Fibroblast of skin of left biceps (primary cell): ENCODE measurements around the gene SPOCK1.

Source experiments
- DNase-seq, 2 experiments: peaks; one replicate each; pipeline ENCODE4 v3.0.0-alpha.2; 2013; ENCODE audit warnings: low read depth in 2 of 2

SPOCK1 gene

GRCh38 chr5:137072361-137073115 lies 426.6 kb downstream of the SPOCK1 start:
- DNase-seq: no peak

- no peak for DNase-seq
These were observed 427.2 kb downstream of the SPOCK1 start for GRCh38 chr5:137071931-137072330.

GRCh38 chr5:137071526-137071925 lies 427.6 kb downstream of the SPOCK1 start:
- DNase-seq: no peak

- DNase-seq: no peak
These were observed 428.6 kb downstream of the SPOCK1 start for GRCh38 chr5:137070521-137070920.

- no peak for DNase-seq
These were observed 429.8 kb downstream of the SPOCK1 start for GRCh38 chr5:137069358-137069757.

GRCh38 chr5:137061382-137061781 lies 437.7 kb downstream of the SPOCK1 start:
- no peak for DNase-seq

- no peak for DNase-seq
These were observed 441.0 kb downstream of the SPOCK1 start for GRCh38 chr5:137058089-137058488.

GRCh38 chr5:137056676-137057075 lies 442.4 kb downstream of the SPOCK1 start:
- DNase-seq: no peak

GRCh38 chr5:137055271-137055872 lies 443.8 kb downstream of the SPOCK1 start:
- DNase-seq: no peak

GRCh38 chr5:137054792-137055191 lies 444.3 kb downstream of the SPOCK1 start:
- DNase-seq: no peak

- DNase-seq: no peak
These were observed 444.8 kb downstream of the SPOCK1 start for GRCh38 chr5:137054335-137054734.

- no peak for DNase-seq
These were observed 448.0 kb downstream of the SPOCK1 start for GRCh38 chr5:137051161-137051560.

- DNase-seq: no peak
These were observed 458.3 kb downstream of the SPOCK1 start for GRCh38 chr5:137040641-137041340.

- no peak for DNase-seq
These were observed 459.1 kb downstream of the SPOCK1 start for GRCh38 chr5:137040024-137040423.

GRCh38 chr5:137037848-137038247 lies 461.3 kb downstream of the SPOCK1 start:
- DNase-seq: no peak

- no peak for DNase-seq
These were observed 462.5 kb downstream of the SPOCK1 start for GRCh38 chr5:137036640-137037039.

GRCh38 chr5:137035480-137035878 lies 463.6 kb downstream of the SPOCK1 start:
- no peak for DNase-seq

- no peak for DNase-seq
These were observed 464.2 kb downstream of the SPOCK1 start for GRCh38 chr5:137034764-137035479.

GRCh38 chr5:137034213-137034612 lies 464.9 kb downstream of the SPOCK1 start:
- no peak for DNase-seq

- DNase-seq: no peak
These were observed 466.2 kb downstream of the SPOCK1 start for GRCh38 chr5:137032929-137033328.

GRCh38 chr5:137027758-137028157 lies 471.4 kb downstream of the SPOCK1 start:
- DNase-seq: no peak

- no peak for DNase-seq
These were observed 472.8 kb downstream of the SPOCK1 start for GRCh38 chr5:137026296-137026695.
